GM06990 (cell line): ENCODE results near the gene LAMA3.
"Not testable (repeated sequence)": the region's sequence is repeated elsewhere in the genome, so short reads cannot be mapped to it uniquely, and the experiment has no call there.

Experiments used
- DNase-seq: peaks from one replicate; pipeline ENCODE4 v3.0.0-alpha.2; 2011; ENCODE audit not compliant: insufficient read length; ENCODE audit errors: extremely low read depth
- H3K27me3 ChIP-seq: replicated peaks from 2 replicates; pipeline ENCODE4 v1.6.0; 2011; ENCODE audit warnings: low read length; ENCODE audit not compliant: control insufficient read depth, insufficient read depth
- H3K36me3 ChIP-seq: 2 replicates; pipeline ENCODE4 v1.5.1; 2011; ENCODE audit warnings: low read length; ENCODE audit not compliant: control insufficient read depth, insufficient read depth
- H3K4me3 ChIP-seq: replicated peaks from 2 replicates; pipeline ENCODE4 v1.5.1; 2011; ENCODE audit warnings: low read depth, mild to moderate bottlenecking, control low read depth, low read length
- CTCF ChIP-seq: IDR thresholded peaks from 2 replicates; pipeline ENCODE4 v1.5.1; 2011; ENCODE audit warnings: low read length, control low read depth, mild to moderate bottlenecking, inconsistent platforms; ENCODE audit not compliant: insufficient read depth, poor library complexity, severe bottlenecking

Gene LAMA3

GRCh38 chr18:23740105-23740830 lies 51.0 kb downstream of the LAMA3 start:
- no peak for TF ChIP-seq CTCF
- Histone ChIP-seq H3K36me3 (no peaks in the 10 kb centered on the region), H3K4me3 (no peak overlapping the region), H3K27me3 (no peaks in the 10 kb centered on the region)
- no peak for DNase-seq

GRCh38 chr18:23741967-23742366 lies 52.7 kb downstream of the LAMA3 start:
- not testable (repeated sequence) for H3K36me3 ChIP-seq, H3K27me3 ChIP-seq, H3K4me3 ChIP-seq
- peak; percentile 43 for DNase-seq

GRCh38 chr18:23743733-23744333 lies 54.6 kb downstream of the LAMA3 start:
- TF ChIP-seq CTCF, result no peak
- no peak for DNase-seq
- H3K27me3 ChIP-seq, result no peaks in the 10 kb centered on the region

DNA sequence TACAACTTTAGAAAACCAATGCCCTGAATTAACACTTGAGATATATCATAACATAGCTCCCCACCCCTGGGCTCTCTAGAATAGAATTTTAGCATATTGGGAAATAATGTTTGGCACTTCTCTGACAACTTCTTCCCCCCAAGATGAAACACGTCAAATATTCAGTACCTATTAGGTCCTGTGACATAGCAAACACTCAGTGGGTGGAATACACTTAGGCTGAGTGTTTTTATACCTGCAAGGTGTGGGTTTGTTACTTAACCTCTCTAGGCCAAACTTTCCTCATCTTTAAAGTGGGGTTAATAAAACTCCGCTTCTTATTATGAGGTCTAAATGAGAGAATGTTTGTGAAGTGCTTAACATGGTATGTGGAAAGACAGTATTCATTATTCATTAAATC lies 56.1 kb downstream of the LAMA3 start:
- no peak for DNase-seq
- H3K4me3 ChIP-seq, result no peak overlapping the region
- H3K36me3 ChIP-seq, result no peaks in the 10 kb centered on the region
- no peak for TF ChIP-seq CTCF
- no peaks in the 10 kb centered on the region for H3K27me3 ChIP-seq

More at GRCh38 chr18:23743733-23744333, 54.6 kb downstream of the LAMA3 start:
- no peak overlapping the region for H3K4me3 ChIP-seq
- no peaks in the 10 kb centered on the region for H3K36me3 ChIP-seq

DNA sequence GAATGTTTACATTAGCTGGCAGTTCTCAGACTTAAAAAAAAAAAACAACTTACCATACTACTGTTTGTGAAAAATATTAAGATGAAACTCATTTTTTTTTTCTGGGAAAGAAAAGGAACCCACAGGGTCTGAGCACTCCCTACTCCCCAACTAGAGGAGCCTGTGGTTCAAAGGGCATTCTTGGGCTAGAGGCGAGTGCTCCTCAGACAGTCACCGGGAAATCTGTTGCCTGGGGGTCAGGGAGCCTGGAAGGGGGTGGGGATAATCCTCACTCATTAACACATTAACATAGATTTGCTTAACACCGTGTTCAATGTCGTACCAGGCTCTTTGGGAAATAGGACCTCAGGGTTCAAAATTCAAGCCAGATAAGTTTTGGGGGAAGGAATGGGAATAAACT lies 57.6 kb downstream of the LAMA3 start:
- Histone ChIP-seq H3K36me3 (no peaks in the 10 kb centered on the region), H3K4me3 (no peak overlapping the region), H3K27me3 (no peaks in the 10 kb centered on the region)
- TF ChIP-seq CTCF, result no peak
- no peak for DNase-seq

- Histone ChIP-seq H3K27me3 (no peaks in the 10 kb centered on the region), H3K36me3 (no peaks in the 10 kb centered on the region), H3K4me3 (no peak overlapping the region)
- TF ChIP-seq CTCF, result no peak
- no peak for DNase-seq
Observed at GRCh38 chr18:23752363-23752762, 63.1 kb downstream of the LAMA3 start.
